NOMO-1 treated with DMSO at 0.1 percent for 48 hours (cell line): ENCODE data around the gene LDB2.

Experiments
- DNase-seq: peaks from one replicate; lab custom pipeline; 2025; ENCODE audit not compliant: unreplicated experiment; lab: John Stamatoyannopoulos, UW

LDB2 gene

DNA sequence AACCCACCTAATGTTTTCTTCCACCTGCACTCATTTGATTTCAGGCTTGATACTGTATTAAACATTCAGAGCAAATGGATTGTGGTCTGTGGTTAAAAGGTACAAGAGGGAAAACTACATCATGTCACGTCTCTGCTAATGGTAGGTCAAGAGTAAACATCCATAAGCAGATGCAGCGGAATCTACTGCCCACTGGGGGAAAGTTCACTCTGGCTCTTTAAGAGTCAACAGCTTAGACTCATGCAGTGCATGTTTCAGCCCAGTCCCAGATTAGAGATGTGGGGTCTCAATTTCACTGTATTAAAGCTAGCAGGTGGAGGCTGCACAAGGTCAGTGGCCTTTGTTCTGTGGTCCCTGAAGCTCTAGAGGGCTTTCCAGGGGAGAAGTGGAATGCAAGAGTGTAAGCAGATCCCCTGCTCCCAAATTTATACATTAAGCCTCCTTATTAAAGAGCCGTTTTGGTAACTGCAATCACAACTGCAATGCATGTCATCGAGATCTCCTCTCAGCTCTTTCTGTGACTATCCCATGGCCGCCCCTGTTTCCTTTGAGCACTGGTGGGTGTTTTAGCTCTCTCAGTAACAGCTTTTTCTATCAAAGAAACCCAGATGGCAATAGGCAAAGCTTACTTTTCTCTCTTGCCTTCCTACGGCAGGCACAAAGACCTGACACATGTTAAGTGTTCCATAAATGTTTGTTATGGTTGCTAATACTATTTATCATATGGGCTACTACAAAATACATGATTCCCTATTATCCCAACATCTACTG is 53.4 kb downstream of the LDB2 start:
- DNase-seq, result no peak

DNA sequence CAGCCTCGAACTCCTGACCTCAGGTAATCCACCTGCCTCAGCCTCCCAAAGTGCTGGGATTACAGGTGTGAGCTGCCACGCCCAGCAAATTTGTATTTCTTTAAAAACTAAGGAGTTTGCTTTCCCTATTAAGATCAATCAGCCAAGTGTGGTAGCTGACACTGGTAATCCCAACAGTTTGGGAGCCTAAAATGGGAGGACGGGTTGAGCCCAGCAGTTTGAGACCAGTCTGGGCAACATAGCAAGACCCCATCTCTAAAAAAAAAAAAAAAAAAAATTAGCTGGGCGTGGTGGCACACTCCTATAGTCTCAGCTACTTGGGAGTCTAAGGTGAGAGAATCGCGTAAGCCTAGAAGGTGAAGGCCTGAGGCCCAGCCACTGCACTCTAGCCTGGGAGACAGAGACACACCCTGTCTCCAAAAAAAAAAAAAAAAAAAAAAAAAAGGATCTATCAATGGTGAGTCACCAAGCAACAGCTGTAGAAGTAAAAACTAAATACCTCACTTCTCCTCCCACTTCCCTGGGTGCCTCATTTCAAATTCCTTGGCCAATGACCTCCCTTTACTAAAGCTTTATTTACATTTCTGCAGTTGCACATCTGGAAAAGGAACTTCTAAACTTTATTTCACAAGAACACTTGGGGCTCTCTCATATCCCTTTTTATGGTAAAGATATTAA is 54.5 kb downstream of the LDB2 start:
- DNase-seq, result peak; percentile 62

DNA sequence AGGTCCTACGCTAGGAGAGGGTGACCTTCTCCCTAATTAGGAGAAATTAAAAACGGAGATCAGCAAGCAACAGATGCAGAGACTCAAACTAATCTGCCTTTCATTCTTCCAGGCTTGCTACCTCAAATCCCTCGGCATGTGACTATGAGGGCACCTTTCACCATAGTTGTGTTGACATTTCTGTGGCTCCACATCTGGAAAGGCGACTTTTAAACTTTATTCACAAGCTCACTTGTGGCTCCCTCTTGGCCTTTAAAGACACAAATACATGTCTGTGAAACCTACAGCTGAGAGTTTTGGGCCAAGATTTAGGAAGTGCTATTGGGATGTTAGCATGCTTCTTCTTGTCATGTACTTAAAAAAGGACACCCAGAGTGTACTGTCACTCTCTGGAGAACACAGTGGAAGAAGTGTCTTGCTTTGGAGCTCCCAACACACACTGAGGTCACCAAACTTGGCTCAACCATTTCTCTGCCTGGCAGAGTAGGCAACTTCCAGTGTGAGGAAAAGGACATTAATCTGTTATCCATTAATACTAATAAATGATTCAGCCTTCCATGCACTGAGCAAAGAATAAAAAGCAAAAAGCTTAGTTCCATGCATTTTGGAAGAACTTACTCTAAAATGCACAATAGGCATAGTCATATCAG is 60.1 kb downstream of the LDB2 start:
- no peak for DNase-seq

DNA sequence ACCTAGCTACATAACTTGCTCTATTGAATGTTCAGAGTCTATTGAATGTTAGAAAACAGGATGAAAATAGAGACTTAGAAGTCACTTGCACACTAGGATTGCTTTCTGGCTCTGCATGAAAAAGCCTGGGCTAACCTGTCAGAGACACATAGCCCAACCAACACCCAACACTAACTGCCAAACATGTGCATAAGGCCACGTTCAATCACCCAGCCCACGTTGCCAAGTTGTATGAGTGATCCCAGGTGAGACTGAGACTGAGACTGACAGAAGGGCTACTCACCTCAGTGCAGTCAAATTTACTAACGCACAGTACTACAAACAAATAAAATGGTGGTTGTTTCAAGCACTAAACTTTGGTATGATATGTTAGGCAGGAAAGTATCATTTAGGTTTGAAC is 61.0 kb downstream of the LDB2 start:
- DNase-seq, result no peak

DNA sequence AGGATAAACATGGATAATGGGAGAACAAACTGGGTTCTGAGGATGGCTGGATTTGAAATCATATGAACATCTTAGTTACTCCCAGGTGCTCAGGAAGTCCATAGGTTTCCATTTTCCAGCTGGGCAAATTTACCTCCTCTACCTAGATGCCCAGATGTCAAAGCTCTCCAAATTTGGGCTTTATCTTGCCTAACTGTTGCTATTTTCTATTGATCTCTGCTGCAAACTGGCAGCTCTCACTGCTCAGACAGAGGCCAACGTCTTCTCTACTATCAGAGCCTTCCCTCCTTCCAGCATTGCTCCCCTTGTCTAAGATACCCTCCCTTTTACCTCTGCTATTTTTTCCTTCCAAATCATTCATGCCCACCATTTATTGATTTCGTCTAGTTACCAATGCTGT is 62.1 kb downstream of the LDB2 start:
- no peak for DNase-seq

DNA sequence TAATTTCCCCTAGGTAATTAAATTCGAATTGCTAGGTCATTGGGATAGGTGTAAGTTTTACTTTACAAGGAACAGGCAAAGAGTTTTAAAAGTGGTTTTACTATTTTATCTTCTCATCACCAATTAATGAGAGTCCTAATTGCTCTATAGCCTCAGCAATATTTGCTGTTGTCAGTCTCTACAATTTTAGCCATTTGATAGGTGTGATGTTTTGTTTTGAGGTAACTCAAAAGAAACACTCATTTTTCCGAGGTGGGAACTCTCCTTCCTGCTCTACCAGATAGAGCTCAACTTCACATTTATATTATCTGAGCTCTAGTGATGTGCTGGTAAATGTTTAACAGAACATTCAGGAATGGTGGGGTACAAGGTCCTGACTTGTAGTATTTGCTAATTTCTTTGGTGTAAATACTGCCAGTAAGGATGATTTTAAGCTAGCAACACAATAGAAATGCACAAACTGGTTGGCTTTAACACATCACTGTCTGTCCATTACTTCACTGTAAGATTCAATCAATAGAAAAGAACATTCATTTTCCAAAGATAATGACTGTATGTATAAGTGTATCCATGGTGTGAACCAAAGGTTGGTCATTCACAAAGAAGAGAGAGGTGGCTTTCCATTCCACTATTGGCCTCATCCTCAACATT is 62.7 kb downstream of the LDB2 start:
- DNase-seq, result no peak

DNA sequence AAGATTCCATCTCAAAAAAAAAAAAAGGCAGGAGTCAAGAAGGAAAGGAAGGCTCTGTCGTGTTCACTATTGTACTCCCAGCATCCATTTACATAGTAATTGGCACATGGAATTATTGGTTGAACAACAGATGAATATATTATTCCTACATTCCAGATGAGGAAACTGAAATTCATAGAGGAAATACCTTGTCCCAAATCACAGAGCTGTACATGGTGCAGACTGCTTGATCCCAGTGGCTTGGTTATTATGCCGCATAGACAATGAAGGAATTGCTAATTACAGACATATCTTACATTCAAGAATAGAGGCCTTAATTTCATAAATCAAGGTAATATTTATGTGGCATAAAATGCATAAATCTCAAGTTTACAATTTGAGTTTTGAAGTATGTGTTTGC is 63.6 kb downstream of the LDB2 start:
- no peak for DNase-seq

DNA sequence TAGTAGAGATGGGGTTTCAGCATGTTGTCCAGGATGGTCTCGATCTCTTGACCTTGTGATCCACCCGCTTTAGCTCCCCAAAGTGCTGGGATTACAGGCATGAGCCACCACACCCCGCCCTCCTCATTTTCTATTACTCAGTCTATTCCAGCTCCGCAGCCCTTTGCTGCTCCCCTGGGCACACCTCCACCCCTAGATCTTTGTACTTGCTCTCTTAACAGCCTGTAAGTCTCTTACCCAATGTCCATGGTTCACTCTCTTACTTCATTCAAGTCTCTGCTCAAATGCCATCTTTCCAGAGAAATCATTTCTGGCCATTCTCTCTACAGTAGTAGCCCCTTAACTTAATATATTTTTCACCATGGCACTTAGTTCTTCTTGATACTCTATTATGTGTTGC is 64.7 kb downstream of the LDB2 start:
- DNase-seq, result no peak

DNA sequence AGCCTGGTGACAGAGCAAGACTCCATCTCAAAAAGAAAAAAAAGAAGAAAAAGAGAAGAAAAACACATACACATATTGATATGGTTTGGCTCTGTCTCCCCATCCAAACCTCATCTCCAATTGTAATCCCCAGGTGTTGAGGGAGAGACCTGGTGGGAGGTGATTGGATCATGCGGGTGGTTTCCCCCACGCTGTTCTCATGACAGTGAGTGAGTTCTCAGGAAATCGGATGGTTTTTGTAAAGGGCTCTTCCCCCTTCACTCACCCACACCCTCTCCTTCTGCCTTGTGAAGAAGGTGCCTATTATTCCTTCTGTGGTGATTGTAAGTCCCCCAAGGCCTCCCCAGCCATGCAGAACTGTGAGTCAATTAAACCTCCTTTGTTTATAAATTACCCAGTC is 68.4 kb downstream of the LDB2 start:
- no peak for DNase-seq

DNA sequence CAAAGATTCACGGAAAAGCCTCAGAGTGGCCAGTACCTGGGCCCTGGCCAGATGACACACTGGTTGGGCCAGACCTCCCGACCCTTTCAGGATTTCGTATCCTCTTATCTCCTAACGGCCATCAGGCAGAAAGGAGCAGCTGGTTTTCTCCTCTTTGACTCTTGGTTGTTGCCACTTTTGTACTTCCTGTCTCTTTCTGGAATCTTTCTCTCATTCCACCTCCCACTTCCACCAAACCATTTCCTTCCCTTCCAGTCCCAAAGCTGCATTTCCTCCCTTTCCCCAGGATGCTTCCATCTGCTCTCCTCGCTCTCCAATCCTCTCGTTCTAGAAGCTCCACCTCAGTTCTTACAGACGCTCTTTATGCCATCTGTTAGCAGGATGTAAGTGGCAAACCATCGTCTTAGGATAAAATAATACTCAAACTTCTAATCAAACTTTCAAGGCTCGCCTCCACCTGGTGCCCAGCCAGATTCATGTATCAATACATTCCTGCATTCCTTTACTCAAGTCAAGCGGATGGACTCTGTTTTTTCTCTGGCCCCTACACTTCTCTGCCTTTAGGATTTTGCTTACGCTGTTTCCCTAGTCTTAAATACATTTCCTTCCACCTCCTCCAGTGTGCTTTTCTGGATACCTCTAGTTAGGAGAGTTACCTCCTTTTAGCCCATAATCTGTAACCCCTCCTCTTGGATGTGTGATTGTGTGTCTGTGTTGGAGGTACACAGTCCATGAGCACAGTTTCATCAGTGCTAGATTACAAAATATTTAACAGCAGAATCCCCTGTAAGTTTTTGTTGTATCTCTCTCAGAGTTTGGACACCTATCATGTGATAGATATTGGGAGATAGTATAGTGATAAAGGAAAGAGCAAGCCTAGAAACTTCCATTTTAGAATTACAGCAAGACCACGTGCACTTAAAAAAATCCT is 70.4 kb downstream of the LDB2 start:
- no peak for DNase-seq

DNA sequence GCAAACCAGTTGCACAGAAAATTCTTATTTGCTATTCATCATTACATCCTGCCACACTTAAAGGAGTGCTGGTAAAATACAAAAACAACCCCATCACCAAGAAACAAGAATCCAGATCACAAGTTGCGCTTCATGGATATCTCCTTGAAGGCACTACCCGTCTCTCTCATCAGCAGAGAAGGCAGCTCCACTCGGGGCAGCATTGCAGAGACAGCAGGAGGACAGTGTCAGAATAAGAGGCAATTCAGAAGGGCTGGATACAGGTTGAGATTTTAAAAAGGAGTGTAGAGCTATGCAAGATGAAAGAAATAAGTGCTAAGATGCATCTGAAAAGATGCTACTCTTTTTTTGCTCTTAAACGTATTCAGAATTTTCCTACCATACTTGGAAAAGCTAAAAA is 71.4 kb downstream of the LDB2 start:
- DNase-seq, result no peak

DNA sequence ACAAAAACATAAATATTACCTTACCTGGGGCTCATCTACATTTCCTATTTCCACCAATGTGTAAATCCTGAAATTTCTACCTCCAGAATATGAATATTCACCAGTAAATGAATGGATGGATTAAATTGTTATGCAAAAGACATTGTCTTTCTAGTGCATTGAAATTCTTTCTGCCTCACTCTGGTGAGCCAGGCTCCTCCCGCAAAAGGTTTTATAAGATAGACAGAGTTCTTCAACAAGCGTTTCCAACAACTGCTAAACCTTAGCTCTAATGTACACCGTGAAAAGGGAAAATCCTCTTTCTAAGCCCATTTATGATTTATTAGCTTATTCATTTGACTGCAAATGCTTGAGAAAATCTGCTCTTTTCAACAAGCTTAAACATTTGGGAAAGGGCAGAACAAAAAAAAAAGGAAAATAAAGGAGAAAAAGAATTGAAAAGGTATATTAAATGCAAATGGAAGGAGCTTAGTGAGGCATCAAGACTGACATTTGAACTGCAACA is 72.0 kb downstream of the LDB2 start:
- DNase-seq, result no peak

DNA sequence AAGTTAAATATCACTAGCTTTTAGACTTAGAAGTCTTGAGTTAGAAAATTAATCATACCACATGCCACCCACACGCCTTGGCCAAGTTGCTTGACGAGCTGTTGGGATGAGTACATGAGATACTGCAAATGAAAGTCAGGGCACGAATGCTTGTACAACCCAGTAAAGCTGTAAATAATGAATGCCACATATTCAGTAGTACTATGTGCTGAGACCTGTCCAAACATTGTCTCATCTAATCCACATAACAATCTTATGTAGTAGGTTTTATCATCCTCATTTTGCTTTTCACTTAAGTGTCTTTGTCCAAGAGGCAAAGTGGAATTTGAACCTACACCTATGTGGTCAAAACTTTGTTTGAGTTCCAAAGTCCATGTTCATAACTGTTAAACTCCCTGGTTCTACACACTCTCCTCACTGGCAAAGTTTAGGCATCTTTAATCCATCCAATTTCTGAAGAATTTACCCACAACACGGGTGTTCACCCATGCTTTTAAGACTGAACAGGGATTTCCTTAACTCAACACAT is 74.1 kb downstream of the LDB2 start:
- no peak for DNase-seq

DNA sequence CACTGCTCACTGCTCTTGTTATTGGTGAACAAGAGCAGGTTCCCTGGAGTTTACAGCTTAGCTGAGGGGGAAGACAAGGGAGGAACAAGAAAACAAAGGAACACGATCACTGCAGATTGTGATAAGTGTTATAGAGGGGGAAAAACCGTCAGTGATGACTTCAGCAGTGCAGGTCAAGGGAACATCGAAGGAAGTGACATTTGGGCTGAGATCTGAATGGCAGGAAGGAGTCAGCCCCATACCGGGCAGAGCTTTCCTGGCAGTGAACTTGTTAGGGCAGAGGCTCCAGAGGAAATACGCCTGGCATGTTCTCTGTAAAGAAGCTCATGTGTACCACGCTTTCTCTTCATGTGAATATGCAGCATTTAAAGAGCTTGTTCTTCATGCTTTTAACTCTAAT is 78.1 kb downstream of the LDB2 start:
- no peak for DNase-seq

DNA sequence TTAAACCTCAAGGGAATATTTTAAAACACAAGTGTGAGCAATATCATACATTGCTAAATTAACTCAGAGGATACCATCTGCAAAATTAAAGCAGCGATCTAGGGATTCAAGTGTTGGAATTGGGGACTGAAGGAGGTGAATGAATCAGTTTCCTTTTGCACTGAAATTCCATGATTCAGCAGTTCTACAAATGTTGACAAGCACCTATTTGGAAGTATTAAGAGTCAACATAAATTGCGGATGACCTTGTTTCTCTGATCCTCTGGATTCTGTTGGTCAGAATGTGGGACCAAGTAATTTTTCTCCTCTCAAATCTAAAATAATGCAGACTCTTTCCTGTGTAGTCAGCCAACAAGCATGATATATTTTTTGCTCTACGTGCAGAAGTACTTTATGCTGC is 78.8 kb downstream of the LDB2 start:
- DNase-seq, result no peak

DNA sequence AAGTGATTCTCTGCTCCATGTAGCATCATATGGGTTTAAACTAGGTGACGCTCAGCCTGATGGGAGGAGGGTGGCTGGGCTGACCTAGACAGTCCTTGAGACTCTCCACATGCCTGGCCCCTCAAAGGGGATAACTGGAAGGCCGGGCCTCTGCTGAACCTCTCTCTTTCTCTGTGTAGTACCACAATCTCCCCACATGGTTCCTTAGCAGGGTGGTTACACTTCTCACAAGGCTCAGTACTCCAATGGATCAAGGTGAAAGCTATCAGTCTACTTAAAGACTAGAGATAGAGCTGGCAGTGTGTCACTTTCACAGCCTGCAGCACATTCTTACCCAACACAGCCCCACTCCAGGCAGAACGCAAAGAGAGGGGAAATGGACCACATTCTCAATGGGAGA is 80.4 kb downstream of the LDB2 start:
- no peak for DNase-seq

DNA sequence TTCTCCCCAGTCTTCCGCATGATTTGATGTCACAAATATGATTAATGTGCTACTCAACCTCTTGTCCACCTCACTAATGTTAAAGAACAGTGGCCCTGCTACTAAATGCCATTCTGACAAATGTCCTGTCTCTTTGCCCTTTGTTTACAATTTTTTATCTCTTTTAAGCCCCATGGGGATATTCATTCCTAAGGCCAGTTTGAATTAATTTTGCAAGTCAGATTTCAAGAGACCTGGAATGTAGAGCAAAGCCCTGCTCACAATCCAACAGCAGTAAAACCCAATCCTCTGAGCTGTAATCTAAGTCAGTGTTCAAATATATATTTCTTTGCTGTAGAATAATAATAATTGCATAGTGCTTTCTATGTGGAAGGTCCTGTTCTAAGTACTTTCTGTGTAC is 81.2 kb downstream of the LDB2 start:
- no peak for DNase-seq

DNA sequence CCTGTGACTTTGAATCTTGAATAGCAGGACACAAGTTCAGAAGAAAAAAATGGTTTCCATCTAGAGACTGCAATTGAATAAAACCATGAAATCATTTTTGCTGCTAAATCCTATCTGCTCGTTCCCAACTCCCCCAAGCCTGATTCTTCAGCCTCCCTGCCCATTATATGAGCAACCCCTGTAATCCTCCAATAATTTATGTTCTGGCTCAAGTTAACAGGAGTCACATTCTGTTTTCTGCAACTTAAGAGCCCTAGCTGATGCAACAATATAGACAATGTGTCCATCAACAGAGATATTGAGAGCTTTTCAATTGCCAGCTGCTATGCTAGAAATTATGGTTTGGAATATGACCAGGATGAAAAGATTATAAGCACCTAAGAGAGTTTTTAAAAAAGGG is 84.1 kb downstream of the LDB2 start:
- no peak for DNase-seq

DNA sequence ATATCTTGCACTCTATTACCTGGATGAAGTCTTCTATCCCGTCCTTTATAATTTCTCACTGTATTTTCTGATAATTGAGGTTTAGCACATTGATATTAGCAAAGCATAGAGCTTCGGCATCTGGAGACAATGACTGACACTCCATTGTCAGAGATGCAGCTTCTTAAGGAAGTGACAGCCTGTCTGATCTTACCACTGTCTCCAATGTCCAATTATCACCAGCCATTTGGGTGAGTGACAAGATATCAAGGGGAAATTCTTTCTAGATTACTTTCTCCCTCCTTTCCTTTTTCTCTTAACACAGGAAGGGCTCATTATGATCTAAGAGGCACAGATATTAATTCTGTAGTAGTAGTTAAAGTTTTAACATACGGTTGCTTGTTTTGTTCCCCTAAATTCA is 86.4 kb downstream of the LDB2 start:
- no peak for DNase-seq

DNA sequence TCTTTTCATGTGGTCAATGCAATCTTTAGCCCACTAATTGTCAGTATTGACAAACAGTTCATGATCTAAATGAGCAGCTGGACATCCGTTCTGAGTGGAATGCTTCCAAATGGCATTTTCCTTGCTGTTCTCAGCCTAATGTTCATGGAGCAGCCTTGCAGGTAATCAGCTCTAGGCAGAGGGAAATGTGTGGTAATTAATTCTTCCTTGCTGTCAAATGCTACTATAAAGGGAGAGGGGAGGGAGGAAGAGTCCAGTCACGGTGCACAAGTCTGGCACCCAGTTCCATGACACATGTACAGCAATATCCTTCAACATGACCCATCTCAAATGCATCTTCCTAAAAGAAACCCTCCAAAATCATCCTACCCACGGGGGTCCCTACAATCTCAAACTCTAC is 88.5 kb downstream of the LDB2 start:
- no peak for DNase-seq
